ENCODE data around the gene DHX35. TPM values are rescaled to one million over a fixed set of nuclear protein-coding genes. Genes with fewer than 3 reads are reported as not detected.

The DHX35 gene
- total RNA-seq, 1 donor from 2014 or later = 6.1 TPM

- no peak for TF ChIP-seq CTCF (conservative IDR thresholded peaks at IDR 0.05; ENCODE audit: low read depth, low read length)
- DNase-seq (ENCODE audit: low read depth) = no peak
- H3K4me3 ChIP-seq (ENCODE audit: low read depth, low read length) = no peak overlapping the region
Measured at GRCh38 chr20:38973645-38974044, 11.5 kb downstream of the DHX35 start.

- no peak overlapping the region for H3K4me3 ChIP-seq (ENCODE audit: low read depth, low read length)
- TF ChIP-seq CTCF (conservative IDR thresholded peaks at IDR 0.05; ENCODE audit: low read depth, low read length) = no peak
- no peak for DNase-seq (ENCODE audit: low read depth)
Measured at GRCh38 chr20:38975539-38976120, 13.5 kb downstream of the DHX35 start.

- DNase-seq (ENCODE audit: low read depth) = no peak
- H3K4me3 ChIP-seq (ENCODE audit: low read depth, low read length) = no peak overlapping the region
- no peak for TF ChIP-seq CTCF (conservative IDR thresholded peaks at IDR 0.05; ENCODE audit: low read depth, low read length)
Measured at GRCh38 chr20:38979434-38979833, 17.3 kb downstream of the DHX35 start.

GRCh38 chr20:38979842-38980241 lies 17.7 kb downstream of the DHX35 start:
- TF ChIP-seq CTCF (conservative IDR thresholded peaks at IDR 0.05; ENCODE audit: low read depth, low read length) = no peak
- DNase-seq (ENCODE audit: low read depth) = no peak
- no peak overlapping the region for H3K4me3 ChIP-seq (ENCODE audit: low read depth, low read length)

- no peak for DNase-seq (ENCODE audit: low read depth)
- no peak overlapping the region for H3K4me3 ChIP-seq (ENCODE audit: low read depth, low read length)
- TF ChIP-seq CTCF (conservative IDR thresholded peaks at IDR 0.05; ENCODE audit: low read depth, low read length) = no peak
Measured at GRCh38 chr20:38982291-38982690, 20.1 kb downstream of the DHX35 start.

GRCh38 chr20:38985060-38985459 lies 22.9 kb downstream of the DHX35 start:
- no peak for DNase-seq (ENCODE audit: low read depth)
- no peak overlapping the region for H3K4me3 ChIP-seq (ENCODE audit: low read depth, low read length)
- TF ChIP-seq CTCF (conservative IDR thresholded peaks at IDR 0.05; ENCODE audit: low read depth, low read length) = no peak

- no peak overlapping the region for H3K4me3 ChIP-seq (ENCODE audit: low read depth, low read length)
- DNase-seq (ENCODE audit: low read depth) = peak; percentile 54
- TF ChIP-seq CTCF (conservative IDR thresholded peaks at IDR 0.05; ENCODE audit: low read depth, low read length) = no peak
Measured at GRCh38 chr20:38985603-38986170, 23.5 kb downstream of the DHX35 start.
